NCI-H1694 treated with DMSO at 0.1 percent for 48 hours (cell line): ENCODE measurements around the gene MRPS18B.

ENCODE experiments used
- DNase-seq: peaks from one replicate; lab custom pipeline; 2025; lab: John Stamatoyannopoulos, UW

MRPS18B gene

GRCh38 chr6:30617565-30618269 lies at the start of gene MRPS18B:
MRPS18B (plus strand) TSS chr6:30617840; CDS start chr6:30617866, 26 bp downstream.
- peak; percentile 97 for DNase-seq

GRCh38 chr6:30568245-30568644 lies 49.4 kb upstream of the MRPS18B start:
- DNase-seq, result no peak

DNA sequence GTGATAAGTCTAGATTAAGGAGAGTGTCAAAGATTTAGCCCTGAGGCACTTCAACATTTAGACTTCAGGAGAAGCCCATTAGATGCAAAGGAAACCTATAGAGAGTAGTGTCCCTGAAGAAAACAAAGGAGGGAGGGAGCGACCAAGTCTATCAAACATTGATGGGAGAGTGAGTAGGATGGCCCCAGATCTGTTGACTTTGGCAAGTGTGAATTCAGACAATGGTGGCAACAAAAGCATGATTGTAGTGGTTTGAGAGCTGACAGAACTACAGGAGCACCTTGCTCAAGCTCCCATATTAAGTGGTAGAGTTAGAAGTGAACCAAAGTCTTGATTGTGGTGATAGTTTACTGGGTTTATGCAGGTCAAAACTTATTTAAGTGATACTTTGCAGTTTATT lies 47.4 kb upstream of the MRPS18B start:
- no peak for DNase-seq

- no peak for DNase-seq
Observed at GRCh38 chr6:30570740-30571074, 46.9 kb upstream of the MRPS18B start.

- peak; percentile 87 for DNase-seq
Observed at GRCh38 chr6:30571075-30571761, 46.4 kb upstream of the MRPS18B start, which contains the start of gene ABCF1. ABCF1 (plus strand) TSS chr6:30571442; CDS start chr6:30571488, 46 bp downstream.

DNA sequence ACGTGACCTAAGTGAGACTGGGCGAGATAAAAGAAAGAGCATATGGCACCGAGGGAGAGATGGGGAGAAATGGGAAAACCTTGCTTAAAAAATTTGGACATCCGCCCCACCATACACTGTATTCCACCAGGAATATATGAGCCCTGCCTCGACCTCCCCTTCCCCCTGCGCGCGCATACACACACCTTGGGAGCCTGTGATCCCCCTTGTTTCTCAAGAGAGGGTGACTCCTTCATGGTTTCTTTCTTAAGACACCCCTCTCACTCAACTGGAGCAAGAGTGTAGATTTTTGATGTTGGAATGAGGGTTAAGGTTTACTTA lies 45.9 kb upstream of the MRPS18B start:
- DNase-seq, result no peak

DNA sequence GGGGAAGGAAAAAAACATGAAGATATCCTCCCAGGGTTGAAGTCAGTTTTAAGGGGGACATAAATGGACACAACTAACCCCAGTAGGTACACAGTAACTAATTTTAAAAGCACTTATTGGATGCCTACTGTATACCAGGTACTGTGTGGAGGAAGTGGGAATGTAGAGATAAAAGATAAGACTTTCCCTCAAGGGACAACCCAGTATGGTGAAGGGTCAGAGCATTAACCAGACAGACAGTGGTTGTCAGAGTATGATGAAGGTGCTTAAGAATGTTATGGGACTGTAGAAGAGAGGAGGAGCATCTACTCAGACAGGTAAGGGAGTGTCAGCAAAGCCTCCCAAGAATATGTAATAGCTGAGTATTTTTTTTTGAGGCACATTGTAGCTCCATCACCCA lies 45.5 kb upstream of the MRPS18B start:
- no peak for DNase-seq

- DNase-seq, result no peak
Observed at GRCh38 chr6:30573113-30573512, 44.5 kb upstream of the MRPS18B start.

DNA sequence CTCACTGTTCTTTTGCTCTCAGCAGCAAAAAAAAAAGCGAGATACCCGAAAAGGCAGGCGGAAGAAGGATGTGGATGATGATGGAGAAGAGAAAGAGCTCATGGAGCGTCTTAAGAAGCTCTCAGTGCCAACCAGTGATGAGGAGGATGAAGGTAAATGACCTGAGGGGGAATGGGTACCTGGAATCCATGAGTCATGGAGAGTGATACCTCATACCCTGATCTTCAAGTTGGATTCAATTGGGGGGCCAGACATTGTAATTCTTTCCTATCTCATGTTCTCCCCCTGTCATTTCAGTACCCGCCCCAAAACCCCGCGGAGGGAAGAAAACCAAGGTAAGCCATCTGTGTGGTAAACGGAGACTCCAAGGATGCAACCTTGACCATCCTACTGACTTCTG lies 39.6 kb upstream of the MRPS18B start:
- no peak for DNase-seq

- no peak for DNase-seq
Observed at GRCh38 chr6:30583921-30584320, 33.7 kb upstream of the MRPS18B start.

- no peak for DNase-seq
Observed at GRCh38 chr6:30589754-30590358, 27.8 kb upstream of the MRPS18B start.

DNA sequence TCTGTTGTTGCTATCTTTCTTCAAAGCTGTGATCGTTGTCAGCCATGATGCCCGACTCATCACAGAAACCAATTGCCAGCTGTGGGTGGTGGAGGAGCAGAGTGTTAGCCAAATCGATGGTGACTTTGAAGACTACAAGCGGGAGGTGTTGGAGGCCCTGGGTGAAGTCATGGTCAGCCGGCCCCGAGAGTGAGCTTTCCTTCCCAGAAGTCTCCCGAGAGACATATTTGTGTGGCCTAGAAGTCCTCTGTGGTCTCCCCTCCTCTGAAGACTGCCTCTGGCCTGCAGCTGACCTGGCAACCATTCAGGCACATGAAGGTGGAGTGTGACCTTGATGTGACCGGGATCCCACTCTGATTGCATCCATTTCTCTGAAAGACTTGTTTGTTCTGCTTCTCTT lies 27.1 kb upstream of the MRPS18B start:
- no peak for DNase-seq

DNA sequence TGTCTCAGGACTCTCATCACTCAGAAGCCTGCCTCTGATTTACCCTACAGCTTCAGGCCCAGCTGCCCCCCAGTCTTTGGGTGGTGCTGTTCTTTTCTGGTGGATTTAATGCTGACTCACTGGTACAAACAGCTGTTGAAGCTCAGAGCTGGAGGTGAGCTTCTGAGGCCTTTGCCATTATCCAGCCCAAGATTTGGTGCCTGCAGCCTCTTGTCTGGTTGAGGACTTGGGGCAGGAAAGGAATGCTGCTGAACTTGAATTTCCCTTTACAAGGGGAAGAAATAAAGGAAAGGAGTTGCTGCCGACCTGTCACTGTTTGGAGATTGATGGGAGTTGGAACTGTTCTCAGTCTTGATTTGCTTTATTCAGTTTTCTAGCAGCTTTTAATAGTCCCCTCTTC lies 26.6 kb upstream of the MRPS18B start:
- no peak for DNase-seq

GRCh38 chr6:30592287-30592686 lies 25.4 kb upstream of the MRPS18B start:
- DNase-seq, result no peak

GRCh38 chr6:30597315-30598144 lies 20.1 kb upstream of the MRPS18B start:
- DNase-seq, result peak; percentile 64

GRCh38 chr6:30598912-30599624 lies 18.6 kb upstream of the MRPS18B start:
- no peak for DNase-seq

GRCh38 chr6:30599625-30600324 lies 17.9 kb upstream of the MRPS18B start:
- no peak for DNase-seq

- DNase-seq, result no peak
Observed at GRCh38 chr6:30600451-30600961, 17.1 kb upstream of the MRPS18B start.

- DNase-seq, result no peak
Observed at GRCh38 chr6:30601436-30601814, 16.2 kb upstream of the MRPS18B start.

DNA sequence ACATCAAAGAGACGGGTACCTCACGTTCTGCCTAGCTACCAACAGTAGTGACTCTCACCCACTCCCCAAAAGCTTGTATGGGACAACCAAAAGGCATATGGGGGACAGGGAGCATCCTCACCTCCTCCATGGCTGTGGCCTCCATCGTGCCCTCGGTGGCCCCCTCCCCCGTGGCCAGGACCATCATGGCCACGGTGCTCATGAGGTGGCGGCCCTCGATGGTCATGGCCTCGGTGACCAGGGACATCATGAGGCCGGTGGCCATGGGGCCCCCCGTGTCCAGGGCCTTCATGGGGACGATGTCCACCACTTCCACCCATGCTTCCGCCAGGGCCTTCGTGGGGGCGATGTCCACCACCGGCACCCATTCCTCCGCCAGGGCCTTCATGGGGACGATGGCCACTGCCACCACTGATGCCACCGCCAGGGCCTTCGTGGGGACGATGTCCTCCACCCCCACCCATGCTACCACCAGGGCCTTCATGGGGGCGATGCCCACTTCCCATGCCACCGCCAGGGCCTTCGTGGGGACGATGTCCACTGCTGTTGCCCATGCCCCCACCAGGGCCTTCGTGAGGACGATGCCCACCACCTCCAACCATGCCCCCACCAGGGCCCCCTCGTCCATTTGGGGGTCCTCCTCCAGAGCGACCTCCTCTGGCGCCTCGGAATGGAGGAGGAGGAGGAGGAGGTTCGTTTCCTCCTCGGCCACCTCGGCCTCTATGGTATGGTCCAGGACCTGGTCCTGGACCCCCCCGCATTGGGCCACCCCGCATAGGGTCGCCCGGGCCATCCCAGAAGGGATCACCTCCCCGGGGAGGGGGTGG lies 15.6 kb upstream of the MRPS18B start:
- no peak for DNase-seq
